ENCODE data around the gene FADS3. TPM values are rescaled to one million over a fixed set of nuclear protein-coding genes. Genes with fewer than 3 reads are reported as not detected.

The FADS3 gene
- total and polyA plus RNA-seq, 9 of the 15 experiments (the other 6 are each of a cell fraction or from before 2014, with no cell fraction given) = 0.97 to 148 (median 92.7) TPM

DNA sequence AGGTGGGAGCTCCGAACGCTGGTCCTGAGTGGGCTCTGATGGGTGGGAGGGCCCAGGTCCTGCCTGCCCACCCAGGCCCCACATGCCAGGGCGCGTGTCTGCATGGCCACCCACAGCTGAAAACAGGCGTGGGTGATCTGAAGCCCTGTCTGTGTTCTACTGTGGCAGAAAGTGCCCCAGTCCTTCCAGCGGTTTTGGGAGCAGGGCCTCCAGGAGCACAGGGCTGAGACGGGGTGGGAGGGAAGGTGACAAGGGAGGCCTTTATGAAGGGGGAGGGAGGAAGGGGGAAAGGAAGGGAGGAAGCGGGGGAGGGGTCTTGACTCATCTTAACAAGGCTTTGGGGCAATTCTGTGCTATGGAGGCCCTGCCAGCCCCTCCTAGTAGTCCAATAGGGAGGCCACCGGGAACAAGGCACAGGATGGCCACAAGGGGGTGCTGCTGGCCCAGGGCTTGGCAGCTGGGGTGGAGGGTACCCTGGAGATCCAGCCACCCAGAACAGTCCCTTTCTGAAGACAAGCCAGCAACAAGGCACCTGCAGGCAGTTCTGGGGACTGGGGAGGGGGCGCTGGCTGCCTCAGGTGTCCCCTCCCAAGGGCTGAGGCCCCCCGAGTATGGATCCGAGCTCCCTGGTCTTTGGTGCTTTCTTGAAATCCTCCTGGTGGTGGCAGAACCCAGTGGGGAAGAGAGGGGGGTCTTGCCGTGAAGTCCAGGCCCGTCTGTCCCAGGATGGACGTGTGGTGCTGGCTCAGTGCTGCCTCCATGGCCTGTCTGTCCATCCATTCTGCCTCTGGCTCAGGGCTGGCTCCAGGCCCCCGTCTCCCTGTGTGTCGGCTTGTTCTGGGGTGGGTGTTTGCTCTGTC lies 6.3 kb upstream of the FADS3 start:
- TSS peak; percentile 36 for BruUV-seq (replicated peaks)
- FAIRE-seq (peak; percentile 89), ATAC-seq (peak; percentile 87), DNase-seq (ENCODE audit: extremely low read depth in 1 of 4, low spot score in 3 of 4) (peak; percentile 79 to 88 (median 82))
- Histone ChIP-seq H3K27me3 (ENCODE audit: control insufficient read depth in 2 of 2, insufficient read depth in 2 of 2, low read length in 2 of 2) (no peaks in the 10 kb centered on the region), H3K79me2 (ENCODE audit: control insufficient read depth, insufficient read depth, low read length) (no peaks in the 10 kb centered on the region), H3K36me3 (ENCODE audit: control insufficient read depth, insufficient read depth, low read length) (peaks cover 66% of the 10 kb centered on the region; the same call in 2 of the 3 replicates), H3K4me2 (ENCODE audit: insufficient read depth, low read length) (no peak overlapping the region), H2AFZ (ENCODE audit: low read depth, low read length) (no peak overlapping the region), H4K20me1 (replicated peaks; ENCODE audit: control insufficient read depth, insufficient read depth, low read length) (no peaks in the 10 kb centered on the region), H3K9me1 (ENCODE audit: control insufficient read depth, insufficient read depth, low read length) (no peaks in the 10 kb centered on the region), H3K9ac (ENCODE audit: insufficient read depth in 1 of 2, low read depth in 2 of 2, low read length in 2 of 2) (peak overlapping the region in 1 of 2 experiments; percentile 63; a peak in 2 of 4 replicates), H3K4me1 (replicated peaks in 1 of 2; ENCODE audit: control insufficient read depth in 2 of 2, insufficient read depth in 2 of 2, low read length in 2 of 2) (peaks cover 4 to 42% of the 10 kb centered on the region in 2 experiments; a peak in 4 of 5 replicates), H3K4me3 (no peak overlapping the region), H3K27ac (ENCODE audit: extremely low read depth, low read depth, low read length) (no peak overlapping the region; the same call in 2 of the 3 replicates), H3K9me3 (replicated peaks; ENCODE audit: control insufficient read depth, insufficient read depth, low read depth, low read length) (no peaks in the 10 kb centered on the region)
- in situ Hi-C loops (cut with MboI) = loop anchor here (5.0 kb wide), 3 partner anchors 50 to 210 kb away; no protein-coding TSS in a partner anchor
- POLR2A ChIA-PET = interaction anchor here (0.6 to 10.7 kb wide), 5 partner anchors 49 to 426 kb away, joined by 3 to 109 read pairs (median 25); partner anchors contain the start of genes BEST1 and FTH1
- CTCF ChIA-PET (ENCODE audit: low intra/inter-chr PET ratio) = interaction anchor here (0.5 to 6.7 kb wide), 10 partner anchors 49 to 428 kb away, joined by 3 to 98 read pairs (median 4); no protein-coding TSS in a partner anchor
- 78% methylated on average over 13 of the region's 17 CpGs for WGBS (ENCODE audit: insufficient coverage, low coverage, missing lambda C conversion rate)
- intact Hi-C loops (cut with micrococcal nuclease) = loop anchor here (2.0 kb wide), 2 partner anchors 27 to 101 kb away; no protein-coding TSS in a partner anchor
- 0 out of 2 replicates have a peak, but pooled peaks have one; percentile 28 for TF ChIP-seq TOE1 (IDR thresholded peaks at IDR 0.05; ENCODE audit: borderline replicate concordance)
- TF ChIP-seq TOE1 (CRISPR knock-in tag; IDR thresholded peaks at IDR 0.05; ENCODE audit: borderline replicate concordance, low read depth) = no peak
- TF ChIP-seq MAX (CRISPR knock-in tag; IDR thresholded peaks at IDR 0.05) = no peak
- no peak for TF ChIP-seq ZNF75A (CRISPR knock-in tag; IDR thresholded peaks at IDR 0.05)
- TF ChIP-seq TCFL5 (CRISPR knock-in tag; conservative IDR thresholded peaks at IDR 0.05) = no peak
- TF ChIP-seq FOXO4 (CRISPR knock-in tag; IDR thresholded peaks at IDR 0.05) = no peak
- TF ChIP-seq MEF2D (tag; conservative IDR thresholded peaks at IDR 0.05; ENCODE audit: low read depth) = no peak
- TF ChIP-seq DLX4 (CRISPR knock-in tag; IDR thresholded peaks at IDR 0.05) = no peak
- TF ChIP-seq MAZ (CRISPR knock-in tag; conservative IDR thresholded peaks at IDR 0.05 in 1 of 2, IDR thresholded peaks at IDR 0.05 in 1 of 2) = peak; percentile 58 to 76
- TF ChIP-seq JUND (IDR thresholded peaks at IDR 0.05; ENCODE audit: borderline replicate concordance, low read depth, low read length) = peak; percentile 31; the same call in 1 of the 2 replicates
- TF ChIP-seq JUND (tag; IDR thresholded peaks at IDR 0.05; ENCODE audit: borderline replicate concordance, low read depth, low read length) = no peak; the same call in 2 of the 3 replicates
- TF ChIP-seq, protein P1, sequence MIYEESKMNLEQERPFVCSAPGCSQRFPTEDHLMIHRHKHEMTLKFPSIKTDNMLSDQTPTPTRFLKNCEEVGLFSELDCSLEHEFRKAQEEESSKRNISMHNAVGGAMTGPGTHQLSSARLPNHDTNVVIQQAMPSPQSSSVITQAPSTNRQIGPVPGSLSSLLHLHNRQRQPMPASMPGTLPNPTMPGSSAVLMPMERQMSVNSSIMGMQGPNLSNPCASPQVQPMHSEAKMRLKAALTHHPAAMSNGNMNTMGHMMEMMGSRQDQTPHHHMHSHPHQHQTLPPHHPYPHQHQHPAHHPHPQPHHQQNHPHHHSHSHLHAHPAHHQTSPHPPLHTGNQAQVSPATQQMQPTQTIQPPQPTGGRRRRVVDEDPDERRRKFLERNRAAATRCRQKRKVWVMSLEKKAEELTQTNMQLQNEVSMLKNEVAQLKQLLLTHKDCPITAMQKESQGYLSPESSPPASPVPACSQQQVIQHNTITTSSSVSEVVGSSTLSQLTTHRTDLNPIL (CRISPR knock-in tag; IDR thresholded peaks at IDR 0.05) = no peak
- no peak for TF ChIP-seq EZH2 (IDR thresholded peaks at IDR 0.05; ENCODE audit: borderline replicate concordance, low read depth, low read length)
- peak; percentile 72; the same call in 1 of the 2 replicates for TF ChIP-seq ARID2 (IDR thresholded peaks at IDR 0.05)
- TF ChIP-seq ZNF584 (CRISPR knock-in tag; IDR thresholded peaks at IDR 0.05; ENCODE audit: low read depth) = no peak
- no peak for TF ChIP-seq THAP7 (CRISPR knock-in tag; IDR thresholded peaks at IDR 0.05)

Measured in K562 (cell line).